NCI-H1092 treated with DMSO at 0.1 percent for 48 hours (cell line): ENCODE measurements around the gene AK9.
"Not testable (repeated sequence)": the region's sequence is repeated elsewhere in the genome, so short reads cannot be mapped to it uniquely, and the experiment has no call there.

Experiments used
- DNase-seq: peaks from one replicate; lab custom pipeline; 2025; lab: John Stamatoyannopoulos, UW

The AK9 gene

DNA sequence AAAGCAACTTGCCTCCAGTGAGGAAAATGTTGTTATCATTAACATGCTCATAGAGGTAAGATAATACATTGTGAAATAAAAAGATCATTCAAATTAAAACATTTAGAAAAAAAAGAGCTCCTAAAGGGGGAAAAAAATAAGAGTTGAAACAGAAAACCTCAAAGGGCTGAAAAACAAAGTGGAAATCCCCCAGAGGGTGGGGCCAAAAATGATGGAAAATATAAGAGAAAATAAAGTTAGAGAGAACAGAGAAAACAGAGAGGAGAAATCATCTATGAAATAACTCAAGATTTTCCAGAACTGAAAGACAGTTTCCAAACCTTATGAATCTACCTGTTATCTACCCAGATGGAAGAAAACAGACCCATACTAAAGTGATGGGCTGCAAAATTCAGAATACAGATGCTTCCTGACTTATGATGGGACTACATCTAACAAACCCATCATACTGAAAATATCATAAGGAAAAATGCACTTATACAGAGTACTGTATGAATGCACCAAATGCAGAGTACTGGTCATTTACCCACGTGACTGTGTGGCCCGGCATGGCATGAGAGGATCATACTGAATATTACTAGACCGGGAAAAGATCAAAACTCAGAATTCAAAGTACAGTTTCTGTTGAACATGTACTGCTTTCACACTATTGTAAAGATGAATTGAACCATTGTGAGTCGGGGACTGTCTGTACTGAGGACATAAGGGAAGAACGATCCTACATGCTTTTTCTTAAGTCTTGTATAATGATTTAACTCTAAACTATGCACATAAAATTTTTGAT is 212.0 kb downstream of the AK9 start:
- no peak for DNase-seq

DNA sequence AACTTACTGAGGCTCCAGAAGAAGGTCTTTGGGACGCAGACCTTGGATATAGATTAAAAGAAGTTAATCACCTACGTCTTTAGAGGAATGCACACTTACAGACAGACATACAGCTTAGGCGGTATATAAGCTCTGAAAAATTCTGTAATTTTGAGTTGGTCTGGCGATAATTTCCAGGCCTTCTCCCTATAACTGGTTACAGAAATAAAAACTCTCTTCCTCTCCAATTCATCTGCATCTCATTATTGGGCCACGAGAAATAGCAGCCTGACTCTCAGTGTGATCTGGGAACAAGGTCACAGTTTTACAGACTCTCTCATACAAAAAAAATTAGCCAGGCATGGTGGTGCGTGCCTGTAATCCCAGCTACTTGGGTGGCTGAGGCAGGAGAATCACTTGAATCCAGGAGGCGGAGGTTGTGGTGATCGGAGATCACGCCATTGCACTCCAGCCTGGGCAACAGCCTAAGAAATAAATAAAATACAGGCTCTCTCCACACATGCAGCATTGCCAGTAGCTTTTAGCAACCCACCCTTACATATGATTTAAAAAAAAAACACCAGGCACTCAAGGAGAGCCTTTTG is 212.7 kb downstream of the AK9 start:
- DNase-seq, result no peak

DNA sequence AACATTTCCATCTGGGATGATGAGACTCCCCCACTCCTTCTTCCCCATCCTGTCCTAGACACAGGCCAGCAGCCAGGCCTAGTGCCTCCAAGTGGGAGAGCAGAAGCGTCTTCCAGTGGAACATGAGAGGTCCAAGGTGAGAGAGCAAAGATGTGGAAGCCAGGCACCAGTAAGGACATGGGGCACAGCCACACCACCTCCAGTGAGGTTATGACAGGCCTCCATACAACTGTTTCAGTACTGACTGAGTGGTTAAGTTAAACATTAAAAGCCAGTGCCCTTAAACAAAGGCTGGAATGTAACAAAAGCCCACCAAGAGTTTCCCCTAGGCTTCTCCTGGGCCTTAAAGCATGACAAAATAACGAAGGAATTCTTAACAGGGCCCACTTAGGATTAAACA is 213.3 kb downstream of the AK9 start:
- DNase-seq, result no peak

DNA sequence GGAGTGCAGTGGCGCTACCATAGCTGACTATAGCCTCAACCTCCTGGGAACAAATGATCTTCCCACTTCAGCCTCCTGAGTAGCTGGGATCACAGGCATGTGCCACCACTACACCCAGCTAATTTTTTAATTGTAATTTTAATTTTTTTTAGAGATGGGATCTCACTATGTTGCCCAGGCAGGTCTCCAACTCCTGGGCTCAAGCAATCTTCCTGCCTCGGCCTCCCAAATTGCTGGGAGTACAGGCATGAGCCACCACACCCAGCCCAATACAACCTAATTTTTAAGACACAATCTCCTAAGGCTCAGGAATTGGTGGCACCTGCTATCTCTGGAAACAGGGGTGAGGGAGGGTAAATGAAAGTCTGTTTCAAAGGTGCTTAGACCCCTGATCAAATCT is 213.8 kb downstream of the AK9 start:
- DNase-seq, result no peak

DNA sequence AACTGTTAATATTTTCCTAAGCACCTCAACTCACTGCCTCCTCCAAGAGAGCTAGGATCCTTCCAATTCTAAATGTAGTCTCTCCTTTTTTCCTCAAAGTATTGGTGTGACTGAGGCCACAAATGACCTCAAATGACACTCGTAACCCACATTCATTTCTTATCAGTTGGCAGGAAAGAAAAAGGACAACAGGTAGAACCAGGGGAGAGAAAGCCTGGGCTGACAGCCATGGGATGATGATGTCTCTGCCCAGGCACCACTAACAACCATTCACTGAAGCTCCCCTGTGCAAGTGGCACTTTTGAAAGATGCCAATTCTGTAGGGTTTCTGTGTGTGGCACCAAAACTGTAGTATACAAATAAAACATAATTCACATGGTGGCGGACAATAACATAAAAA is 215.4 kb downstream of the AK9 start:
- no peak for DNase-seq

DNA sequence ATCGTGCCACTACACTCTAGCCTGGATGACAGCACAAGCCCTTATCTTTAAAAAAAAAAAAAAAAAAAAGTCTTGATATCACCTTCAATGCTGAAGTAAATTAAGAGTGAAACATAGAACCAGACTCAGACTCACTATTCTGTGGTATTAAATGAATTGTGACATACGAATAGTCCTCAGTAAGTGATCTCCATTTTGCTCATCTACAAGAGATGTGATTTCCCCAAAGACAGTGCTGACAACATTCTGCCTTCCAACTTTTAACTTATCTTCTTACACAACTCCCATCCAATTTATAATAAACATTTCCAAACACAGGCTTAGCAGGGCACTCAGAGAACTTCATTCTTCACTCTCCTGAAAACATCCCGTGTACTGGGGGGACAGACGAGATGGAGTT is 216.0 kb downstream of the AK9 start:
- DNase-seq, result no peak

DNA sequence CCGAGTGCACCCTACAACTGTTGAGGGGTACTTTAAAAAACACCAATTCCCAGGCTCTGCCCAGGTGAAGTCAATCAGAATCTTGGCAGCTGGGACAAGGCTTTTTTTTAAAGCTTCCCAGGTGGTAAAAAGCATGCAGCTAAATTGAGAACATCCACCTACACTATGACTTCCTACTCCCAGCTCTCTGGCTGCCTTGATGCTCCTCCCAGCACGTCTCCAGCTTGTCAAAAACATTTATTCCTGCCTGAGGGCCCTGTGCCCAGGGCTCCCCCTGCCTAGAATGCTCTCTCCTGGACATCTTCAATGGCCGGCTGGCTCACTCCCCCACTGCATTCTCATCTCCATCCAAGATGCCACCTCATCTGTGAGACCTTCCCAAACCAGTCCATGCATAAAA is 217.9 kb downstream of the AK9 start:
- no peak for DNase-seq

DNA sequence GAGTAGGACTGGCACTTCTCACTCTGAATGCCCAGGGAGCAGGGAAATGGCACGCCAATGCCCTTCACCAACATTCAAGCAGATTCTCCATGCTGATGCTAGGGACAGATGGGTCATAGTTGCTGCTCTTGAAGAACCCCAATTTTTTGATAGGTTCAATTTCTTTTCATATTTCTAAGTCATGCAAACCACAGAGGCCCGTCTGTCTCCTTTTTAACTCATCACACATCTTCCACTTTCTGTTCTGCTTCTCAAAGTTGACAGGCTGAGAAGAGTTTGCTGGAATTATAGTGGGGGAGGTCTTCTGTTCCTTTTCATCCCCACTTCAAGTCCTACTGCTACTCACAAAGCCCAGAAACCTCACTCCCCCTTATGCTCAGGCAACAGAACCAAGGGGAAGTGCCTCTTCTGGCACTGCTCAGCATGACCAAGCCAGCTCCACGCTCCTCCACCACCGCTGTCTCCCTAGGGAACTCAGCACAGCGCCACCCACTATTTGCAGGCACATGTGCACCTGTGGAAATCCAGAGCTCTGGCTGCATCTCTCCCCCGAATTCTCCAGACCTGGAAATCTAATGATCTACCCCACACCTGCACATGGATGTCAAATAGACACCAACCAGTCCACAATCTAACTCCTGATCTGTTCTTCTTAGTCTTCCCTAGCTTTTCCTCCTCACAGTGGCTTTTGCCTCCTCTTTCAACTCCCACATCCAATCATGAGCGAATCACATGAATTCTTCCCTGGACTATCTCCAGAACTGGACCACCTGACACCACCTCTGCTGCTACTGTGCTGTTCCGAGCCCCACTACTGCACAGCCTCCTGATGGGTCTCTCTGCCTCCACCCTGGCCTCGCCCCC is 218.6 kb downstream of the AK9 start:
- DNase-seq, result no peak

DNA sequence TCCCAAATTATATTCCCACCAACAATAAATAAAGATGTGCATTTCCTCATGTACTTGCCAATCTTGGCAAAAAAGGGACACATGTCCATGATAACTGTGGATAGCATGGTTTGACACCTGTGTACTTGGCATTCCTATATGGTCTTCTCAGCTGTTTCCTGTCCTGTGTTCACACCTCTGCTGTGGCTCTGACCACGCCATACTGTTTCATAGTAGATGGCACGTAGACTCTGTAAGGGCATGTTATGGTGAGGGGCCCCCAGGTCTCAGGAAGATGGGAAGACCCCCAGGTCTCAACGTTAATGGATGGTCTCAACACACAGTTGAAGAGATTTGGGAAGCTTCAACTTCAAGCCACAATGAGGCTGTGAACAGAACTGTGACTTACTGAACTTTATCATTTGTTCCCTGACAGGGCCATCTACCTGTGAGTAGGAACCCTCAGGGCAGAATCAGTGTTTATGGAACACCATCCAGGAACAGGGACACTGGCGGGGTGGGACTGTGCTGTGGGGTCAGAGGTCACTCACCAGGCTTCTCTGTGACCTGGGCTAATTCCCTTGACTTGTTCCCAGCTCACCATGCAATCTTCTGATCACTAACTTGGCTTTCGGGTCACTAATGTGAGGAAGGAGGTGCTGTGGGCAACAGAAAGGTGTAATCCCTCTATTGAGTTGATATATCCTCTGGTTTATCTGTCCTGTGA is 219.7 kb downstream of the AK9 start:
- no peak for DNase-seq

DNA sequence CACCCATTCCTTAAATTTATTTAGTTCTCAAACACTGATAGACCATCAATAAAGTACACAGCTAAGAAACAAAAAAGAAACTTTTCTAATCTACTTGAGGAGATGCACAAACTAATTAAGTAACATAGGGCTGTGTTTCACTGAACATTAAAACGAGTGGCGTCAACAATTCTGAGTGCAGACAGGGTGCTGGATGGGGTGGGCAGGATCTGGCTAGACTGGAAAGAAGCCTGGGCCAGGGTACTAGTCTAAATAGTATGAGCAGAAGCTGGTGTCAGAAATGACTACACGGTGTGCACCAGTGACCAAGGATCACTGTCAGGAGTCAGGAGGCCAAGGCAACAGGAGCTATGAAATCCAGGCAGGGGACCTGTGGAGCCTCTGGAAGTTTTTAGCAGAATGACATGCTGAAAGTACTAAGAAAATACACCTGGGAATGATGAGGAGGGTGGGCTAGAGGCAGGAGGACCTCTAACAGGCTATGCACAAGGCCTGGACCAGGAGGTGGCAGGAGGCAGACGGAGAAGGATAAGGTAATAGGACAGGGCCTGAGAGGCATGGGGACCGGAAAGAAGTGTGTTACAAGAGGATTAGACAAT is 221.3 kb downstream of the AK9 start:
- DNase-seq, result no peak

DNA sequence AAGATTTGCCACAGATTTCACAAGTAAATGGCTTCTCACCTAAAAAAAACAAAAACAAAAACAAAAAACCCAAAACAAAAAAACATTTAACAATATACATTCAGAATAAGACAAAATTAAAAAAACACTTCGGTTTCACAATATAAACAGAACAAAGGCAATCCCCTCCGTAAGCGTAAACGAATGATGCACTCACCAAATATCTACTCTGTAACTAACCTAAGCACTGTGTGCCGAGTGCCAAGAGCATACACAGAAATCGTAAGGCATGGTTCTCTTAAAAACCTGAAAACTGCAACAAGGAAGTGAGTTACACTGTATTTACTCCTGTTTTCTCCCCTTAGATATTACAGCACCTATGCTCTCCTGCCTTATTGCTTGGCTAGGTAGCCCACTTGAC is 223.3 kb downstream of the AK9 start:
- DNase-seq, result no peak

DNA sequence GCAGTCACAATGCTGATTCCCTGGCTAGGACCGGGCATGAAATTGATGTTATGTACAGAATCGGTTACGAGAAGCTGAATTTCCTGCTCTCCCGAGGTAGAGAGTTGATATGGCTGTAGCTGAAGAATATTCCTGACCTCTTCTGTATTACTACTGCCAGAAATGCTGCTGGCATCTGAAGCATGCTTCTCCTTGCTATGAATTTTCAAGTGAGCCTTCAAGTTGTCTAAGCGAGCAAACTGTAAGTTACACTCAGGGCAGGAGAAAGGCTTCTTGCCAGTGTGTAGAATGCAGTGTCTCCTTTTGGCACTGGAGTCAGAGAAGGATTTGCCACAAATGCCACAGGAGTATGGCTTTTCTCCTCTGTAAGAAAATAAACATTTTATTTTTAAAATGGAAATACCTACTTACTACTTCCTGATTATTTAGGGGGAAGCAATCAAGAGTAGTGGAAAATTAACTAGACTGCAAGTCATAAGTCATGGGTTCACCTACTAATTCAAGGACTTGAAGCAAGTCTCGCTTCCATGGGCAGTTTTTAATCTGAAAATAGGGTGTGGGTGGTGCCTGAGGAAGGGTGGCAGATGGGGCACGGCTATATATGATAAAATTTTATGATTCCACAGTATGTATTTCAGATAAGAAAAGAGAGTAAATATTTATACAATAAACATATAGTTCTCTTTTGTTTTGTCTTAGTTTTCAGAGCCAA is 224.6 kb downstream of the AK9 start:
- no peak for DNase-seq

DNA sequence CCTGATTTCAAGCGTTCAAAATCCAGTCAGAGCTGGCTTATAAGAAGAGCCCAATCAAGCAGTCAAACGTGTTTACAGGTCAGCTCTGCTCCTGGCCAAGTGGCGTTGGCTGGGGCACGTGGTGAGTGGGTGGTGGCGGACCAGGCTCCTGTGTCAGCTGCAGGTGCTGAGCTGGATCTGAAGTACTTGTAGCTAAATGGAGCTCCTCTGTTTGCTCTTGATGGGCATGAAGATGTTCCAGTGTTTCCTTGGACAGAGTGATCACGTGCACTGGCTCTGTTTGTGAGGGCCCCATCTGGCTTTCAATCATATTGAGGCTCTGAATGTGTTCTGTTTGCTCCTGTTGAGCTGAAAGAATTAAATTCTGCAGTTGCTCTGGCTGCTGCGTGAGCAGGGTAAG is 225.2 kb downstream of the AK9 start:
- peak; percentile 92 for DNase-seq

DNA sequence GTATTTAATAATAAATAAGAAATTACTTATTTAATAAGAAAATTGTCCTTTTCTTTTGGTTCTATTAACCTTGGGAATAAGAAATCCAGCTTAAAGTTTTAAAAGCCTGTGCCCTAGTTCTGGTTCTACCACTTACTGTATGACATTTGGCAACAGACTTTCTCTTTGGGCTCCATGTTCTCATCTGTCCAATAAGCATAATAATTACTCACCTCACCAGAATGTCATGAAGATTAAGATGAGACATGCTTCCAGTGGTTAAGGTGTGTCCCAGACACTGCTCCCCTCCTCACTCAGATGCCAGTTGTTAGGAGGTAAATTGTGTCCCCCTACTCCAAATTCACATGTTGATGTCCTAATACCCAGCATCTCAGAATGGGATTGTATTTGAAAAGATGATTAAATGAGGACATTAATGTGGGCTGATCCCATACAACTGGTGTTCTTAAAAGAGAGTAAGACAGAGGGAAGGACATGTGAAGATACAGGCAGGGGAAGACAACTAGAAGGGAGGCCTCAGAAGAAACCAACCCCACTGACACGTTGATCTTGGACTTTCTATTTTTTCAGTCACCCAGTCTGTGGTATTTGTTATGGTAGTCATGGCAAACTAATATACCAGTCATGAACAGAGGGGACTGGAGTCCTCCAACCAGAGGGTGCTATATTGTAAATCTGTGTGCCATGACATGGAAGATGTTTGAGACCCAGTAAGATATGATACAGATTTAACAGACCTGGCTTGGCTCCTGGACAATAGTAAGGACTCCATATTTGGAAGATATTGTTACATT is 229.1 kb downstream of the AK9 start:
- DNase-seq, result no peak

DNA sequence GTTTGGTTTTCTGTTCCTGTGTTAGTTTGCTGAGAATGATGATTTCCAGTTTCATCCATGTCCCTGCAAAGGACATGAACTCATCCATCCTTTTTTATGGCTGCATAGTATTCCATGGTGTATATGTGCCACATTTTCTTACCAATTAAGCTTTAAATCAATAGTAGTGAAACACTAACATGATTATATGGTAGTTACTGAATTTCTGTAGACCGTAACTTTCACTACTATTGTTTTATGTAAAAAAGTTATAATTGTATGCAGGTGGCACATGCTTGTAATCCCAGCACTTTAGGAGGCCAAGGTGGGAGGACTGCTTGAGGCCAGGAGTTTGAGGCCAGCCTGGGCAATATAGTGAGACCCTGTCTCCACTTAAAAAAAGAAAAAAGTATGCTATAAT is 229.8 kb downstream of the AK9 start:
- not testable (repeated sequence) for DNase-seq

DNA sequence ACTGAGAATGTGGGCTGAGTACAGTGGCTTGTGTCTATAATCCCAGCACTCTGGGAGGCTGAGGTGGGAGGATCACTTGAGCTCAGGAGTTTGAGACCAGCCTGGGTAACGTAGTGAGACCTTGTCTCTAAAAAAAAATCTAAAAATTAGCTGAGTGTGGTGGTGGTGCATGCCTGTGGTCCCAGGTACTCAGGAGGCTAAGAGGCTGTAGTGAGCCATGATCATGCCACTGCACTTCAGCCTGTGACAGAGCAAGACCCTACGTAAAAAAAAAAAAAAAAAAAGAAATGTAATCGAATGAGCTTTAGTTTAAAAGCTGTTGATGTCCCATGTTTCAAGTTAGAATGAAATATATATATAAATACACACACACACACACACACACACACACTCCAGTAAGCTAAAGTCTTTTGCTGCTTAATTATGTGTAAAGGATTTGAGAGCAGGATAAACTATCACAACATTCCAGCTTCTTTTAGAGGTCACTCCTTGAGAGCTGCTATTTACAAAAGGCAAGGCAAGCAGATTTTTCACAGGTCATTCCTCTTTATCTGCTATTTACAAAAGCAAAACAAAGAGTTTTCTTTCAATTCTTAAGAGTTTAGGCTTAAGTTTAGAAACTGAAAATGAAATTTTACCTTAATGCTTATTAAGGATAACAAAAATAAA is 230.7 kb downstream of the AK9 start:
- DNase-seq, result no peak

DNA sequence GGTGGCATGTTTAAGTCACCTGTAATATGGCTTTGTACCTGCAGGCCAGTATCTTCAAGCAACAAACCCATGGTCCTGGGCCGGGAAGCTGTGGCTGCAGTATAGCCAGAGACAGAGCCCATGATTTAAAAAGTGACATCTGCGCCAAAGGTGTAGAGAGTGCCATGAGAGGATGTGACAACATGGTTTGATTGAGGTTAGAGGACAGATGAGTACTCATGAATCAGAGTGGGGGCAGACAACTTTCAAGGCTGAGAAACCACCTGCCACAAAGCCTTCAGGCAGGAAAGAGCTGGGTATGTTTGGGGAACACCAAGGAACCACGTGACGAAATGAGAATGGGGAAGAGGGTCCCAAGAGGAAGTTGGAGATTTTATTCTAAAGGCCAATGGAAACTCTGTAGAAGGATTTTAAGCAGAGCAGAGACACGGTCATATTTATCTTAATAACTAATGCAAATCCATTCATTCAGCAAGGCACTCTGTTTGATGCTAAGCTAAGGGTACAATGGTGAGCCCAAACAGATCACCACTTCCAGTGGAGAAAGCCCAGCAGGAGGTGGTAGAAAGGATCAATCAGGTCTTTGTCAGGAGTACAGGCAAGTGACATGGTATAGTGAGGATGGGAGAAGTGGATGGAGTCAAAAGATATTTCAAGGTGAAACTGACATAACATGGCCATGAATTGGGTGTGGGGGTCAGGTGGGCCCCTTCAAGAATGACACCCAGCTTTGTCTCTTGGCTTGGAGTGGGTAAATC is 232.0 kb downstream of the AK9 start:
- no peak for DNase-seq

DNA sequence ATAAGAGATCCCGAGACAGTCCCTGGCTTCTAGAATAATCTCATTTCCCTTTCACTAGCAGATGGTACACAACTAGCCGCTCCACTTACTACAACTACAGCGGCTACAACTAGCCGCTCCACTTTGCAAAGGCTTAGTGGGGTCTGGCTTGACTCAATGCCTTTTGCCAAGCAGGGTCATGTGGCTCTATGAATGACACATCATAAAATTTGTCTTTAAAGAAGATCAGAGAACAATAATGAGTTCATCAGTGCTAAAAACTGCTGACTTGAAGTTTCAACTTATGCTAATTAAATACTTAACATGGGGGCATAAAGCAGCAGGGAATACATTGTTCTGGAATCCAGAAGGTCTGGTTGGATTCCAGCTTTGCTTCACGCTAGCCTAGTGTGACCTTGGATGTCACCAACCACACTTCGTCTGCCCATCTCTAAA is 233.4 kb downstream of the AK9 start:
- no peak for DNase-seq
